GM18520 (cell line): ENCODE data around the gene JAG1.

ENCODE experiments used
- ATAC-seq: cut with Tn5 transposase; IDR thresholded peaks from one replicate; pipeline ENCODE4 v1.9.1; 2021; ENCODE audit not compliant: unreplicated experiment

Gene JAG1

GRCh38 chr20:10673842-10674683 lies at the start of gene JAG1:
JAG1 (minus strand) TSS chr20:10673999; CDS start chr20:10673530, 469 bp downstream.
- peak; percentile 47 for ATAC-seq

GRCh38 chr20:10721976-10722375 lies 48.2 kb upstream of the JAG1 start:
- no peak for ATAC-seq

GRCh38 chr20:10721137-10721896 lies 47.5 kb upstream of the JAG1 start:
- no peak for ATAC-seq

- no peak for ATAC-seq
These were observed 46.8 kb upstream of the JAG1 start for GRCh38 chr20:10720565-10720964.

- ATAC-seq: no peak
These were observed 46.1 kb upstream of the JAG1 start for GRCh38 chr20:10719740-10720385.

GRCh38 chr20:10718661-10719060 lies 44.9 kb upstream of the JAG1 start:
- no peak for ATAC-seq

- ATAC-seq: no peak
These were observed 43.1 kb upstream of the JAG1 start for GRCh38 chr20:10716855-10717254.

GRCh38 chr20:10715035-10715434 lies 41.2 kb upstream of the JAG1 start:
- ATAC-seq: no peak

- ATAC-seq: no peak
These were observed 40.6 kb upstream of the JAG1 start for GRCh38 chr20:10714236-10714975.

- no peak for ATAC-seq
These were observed 39.4 kb upstream of the JAG1 start for GRCh38 chr20:10713161-10713560.

- ATAC-seq: no peak
These were observed 38.2 kb upstream of the JAG1 start for GRCh38 chr20:10711903-10712451.

GRCh38 chr20:10710991-10711775 lies 37.4 kb upstream of the JAG1 start:
- ATAC-seq: no peak

- ATAC-seq: no peak
These were observed 36.1 kb upstream of the JAG1 start for GRCh38 chr20:10709916-10710315.

GRCh38 chr20:10708351-10709185 lies 34.8 kb upstream of the JAG1 start:
- ATAC-seq: no peak

- ATAC-seq: no peak
These were observed 34.0 kb upstream of the JAG1 start for GRCh38 chr20:10707791-10708190.

GRCh38 chr20:10707068-10707467 lies 33.3 kb upstream of the JAG1 start:
- ATAC-seq: no peak

- ATAC-seq: no peak
These were observed 32.6 kb upstream of the JAG1 start for GRCh38 chr20:10706460-10706811.

- ATAC-seq: no peak
These were observed 32.1 kb upstream of the JAG1 start for GRCh38 chr20:10705801-10706459.

- no peak for ATAC-seq
These were observed 27.8 kb upstream of the JAG1 start for GRCh38 chr20:10701607-10702006.
